GM23248 (cell line): Measurements from ENCODE around the gene TARDBP. TPM values are rescaled to one million over a fixed set of nuclear protein-coding genes. Genes with fewer than 3 reads are reported as not detected.
"Not testable (repeated sequence)": the region's sequence is repeated elsewhere in the genome, so short reads cannot be mapped to it uniquely, and the experiment has no call there.

ENCODE experiments used
- DNase-seq: peaks from one replicate; pipeline ENCODE4 v3.0.0-alpha.2; 2015
- H2AFZ ChIP-seq: fragments of 200-600 bp; sonication (generic); 2 replicates; pipeline ENCODE4 v1.6.1; 2016; ENCODE audit warnings: antibody characterized with exemption
- H3F3A ChIP-seq: fragments of 200-600 bp; sonication (generic); 2 replicates; pipeline ENCODE4 v1.6.1; 2016; ENCODE audit warnings: mild to moderate bottlenecking, antibody characterized with exemption, mixed run types; ENCODE audit not compliant: insufficient read depth
- H3K27ac ChIP-seq: fragments of 200-600 bp; sonication (generic); 2 replicates; pipeline ENCODE4 v1.5.1; 2016; ENCODE audit warnings: mild to moderate bottlenecking
- H3K27me3 ChIP-seq: fragments of 200-600 bp; sonication (generic); replicated peaks from 2 replicates; pipeline ENCODE4 v1.6.1; 2016; ENCODE audit warnings: mild to moderate bottlenecking; ENCODE audit not compliant: insufficient read depth
- H3K36me3 ChIP-seq: fragments of 200-600 bp; sonication (generic); 2 replicates; pipeline ENCODE4 v1.6.1; 2016; ENCODE audit warnings: low read depth, mild to moderate bottlenecking
- H3K4me1 ChIP-seq: fragments of 200-600 bp; sonication (generic); 2 replicates; pipeline ENCODE4 v1.6.1; 2016; ENCODE audit warnings: mild to moderate bottlenecking; ENCODE audit not compliant: insufficient read depth
- H3K4me2 ChIP-seq: fragments of 200-600 bp; sonication (generic); one replicate; pipeline ENCODE4 v1.6.1; 2016; ENCODE audit warnings: mild to moderate bottlenecking; ENCODE audit not compliant: unreplicated experiment
- H3K4me3 ChIP-seq: fragments of 200-600 bp; sonication (generic); 2 replicates; pipeline ENCODE4 v1.5.1; 2016; ENCODE audit warnings: mild to moderate bottlenecking
- H3K79me2 ChIP-seq: fragments of 200-600 bp; sonication (generic); 2 replicates; pipeline ENCODE4 v1.6.1; 2016; ENCODE audit warnings: mild to moderate bottlenecking; ENCODE audit not compliant: insufficient read depth
- H3K9ac ChIP-seq: fragments of 200-600 bp; sonication (generic); 2 replicates; pipeline ENCODE4 v1.6.1; 2016; ENCODE audit warnings: mild to moderate bottlenecking
- H3K9me2 ChIP-seq: fragments of 200-600 bp; sonication (generic); 2 replicates; pipeline ENCODE4 v1.6.1; 2016; ENCODE audit warnings: mixed run types, mild to moderate bottlenecking, moderate library complexity; ENCODE audit not compliant: insufficient read depth
- H3K9me3 ChIP-seq: fragments of 200-600 bp; sonication (generic); one replicate; pipeline ENCODE4 v1.6.1; 2017; ENCODE audit warnings: low read depth
- H4K20me1 ChIP-seq: fragments of 200-600 bp; sonication (generic); 2 replicates; pipeline ENCODE4 v1.6.0; 2016; ENCODE audit not compliant: insufficient read depth
- EZH2 ChIP-seq: fragments of 200-600 bp; sonication (generic); IDR thresholded peaks from 2 replicates; pipeline ENCODE4 v1.6.1; 2018; ENCODE audit warnings: antibody characterized with exemption, mild to moderate bottlenecking; ENCODE audit not compliant: insufficient read depth, poor library complexity, severe bottlenecking
- EZH2phosphoT487 ChIP-seq: fragments of 200-600 bp; sonication (generic); IDR thresholded peaks from 2 replicates; pipeline ENCODE4 v1.6.1; 2018; ENCODE audit warnings: antibody characterized with exemption, moderate library complexity, mild to moderate bottlenecking, low read depth; ENCODE audit not compliant: insufficient read depth
- WGBS, 2 experiments: methylation state at CpG; one replicate each; pipeline ENCODE4 v1.1.6; 2015 to 2017; ENCODE audit warnings: low lambda C conversion rate in 2 of 2, low coverage in 1 of 2; ENCODE audit errors: missing lambda C conversion rate in 2 of 2; 5-methylcytosine and 5-hydroxymethylcytosine counted together
- in situ Hi-C: fragments of 300-500 bp; cut with MboI; formaldehyde crosslinking; loops from 2 replicates; pipeline ENCODE4 v1.15.0; 2020
- polyA plus RNA-seq: library from polyadenylated mRNA; unstranded; fragments of >200 nt; fragmentation: Nextera tagmentation; extraction: Ambion mirVana; gene quantifications from 2 replicates; pipeline ENCODE4 v1.2.1, GENCODE V29; 2016
- total RNA-seq: library from RNA; depleted of rRNA; stranded (reverse); fragments of >200 nt; shearing (Covaris generic); gene quantifications from 2 replicates; pipeline ENCODE4 v1.2.3, GENCODE V29; 2014

TARDBP gene
- total and polyA plus RNA-seq, 2 experiments from 2014 or later = 36.0 to 128 TPM

DNA sequence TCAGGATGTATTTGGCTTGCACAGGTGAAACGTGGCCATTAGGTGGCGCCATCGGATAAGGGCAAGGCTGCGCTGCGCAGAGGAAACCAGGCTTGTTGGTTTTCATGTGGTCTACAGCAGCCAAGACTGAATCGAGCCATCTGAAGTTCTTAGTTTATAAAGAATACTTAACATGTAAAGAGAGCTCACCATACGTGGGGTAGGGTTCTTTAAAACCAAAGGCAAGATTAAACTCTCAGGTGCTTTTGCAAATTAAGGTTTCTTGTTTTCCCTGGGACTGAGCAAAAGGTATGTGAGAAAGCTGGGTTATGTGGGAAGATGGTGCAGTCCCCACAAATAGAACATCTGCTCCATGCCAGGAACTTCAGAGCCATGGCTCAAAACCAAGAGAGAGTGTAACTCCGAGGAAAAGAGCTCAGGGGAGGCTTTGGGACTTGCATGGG is 25.3 kb downstream of the TARDBP start:
- peak; percentile 86 for DNase-seq
- Histone ChIP-seq H4K20me1 (no peaks in the 10 kb centered on the region), H3K9me2 (no peaks in the 10 kb centered on the region), H3K27me3 (no peaks in the 10 kb centered on the region), H3K79me2 (no peaks in the 10 kb centered on the region), H3K9me3 (no peaks in the 10 kb centered on the region), H3K4me1 (no peaks in the 10 kb centered on the region), H3K9ac (no peak overlapping the region), H3K4me2 (no peak overlapping the region), H3K36me3 (no peaks in the 10 kb centered on the region), H3K4me3 (no peak overlapping the region), H3F3A (no peaks in the 10 kb centered on the region), H2AFZ (no peak overlapping the region), H3K27ac (no peak overlapping the region)
- TF ChIP-seq EZH2 (no peak), EZH2phosphoT487 (no peak)
- in situ Hi-C loops = loop anchor here (10.0 kb wide), 1 partner anchor 597 kb away; no protein-coding TSS in a partner anchor
- 1 to 2% methylated on average over 8 of the region's 8 CpGs for WGBS, 2 experiments

DNA sequence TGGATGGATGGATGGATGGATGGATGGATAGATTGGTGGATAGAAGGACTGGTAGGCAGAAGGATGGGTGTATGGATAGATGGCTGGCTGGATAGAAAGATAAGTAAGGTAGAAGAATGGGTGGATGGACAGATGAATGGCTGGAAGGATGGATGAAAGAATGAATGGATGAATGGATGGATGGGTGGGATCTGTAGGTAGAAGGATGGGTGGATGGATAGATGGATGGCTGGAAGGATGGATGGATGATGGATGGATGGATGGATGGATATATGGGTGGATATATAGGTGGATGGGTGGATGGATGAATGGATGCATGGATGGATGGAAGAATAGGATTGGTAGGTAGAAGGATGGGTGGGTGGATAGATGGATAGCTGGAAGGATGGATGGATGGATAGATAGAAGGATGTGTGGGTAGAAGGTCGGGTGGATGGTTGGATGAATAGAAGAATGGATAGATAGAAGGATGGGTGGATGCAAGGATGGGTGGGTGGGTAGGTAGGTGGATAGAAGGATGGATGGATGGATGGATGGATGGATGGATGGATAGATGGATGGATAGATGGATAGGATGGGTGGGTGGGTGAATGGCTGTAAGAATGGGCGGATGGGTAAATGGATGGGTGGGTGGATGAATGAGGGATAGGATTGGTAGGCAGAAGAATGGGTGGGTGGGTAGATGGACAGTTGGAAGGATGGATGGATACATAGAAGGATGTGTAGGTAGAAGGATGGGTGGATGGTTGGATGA is 27.1 kb downstream of the TARDBP start:
- no peaks in the 10 kb centered on the region for H3K4me1 ChIP-seq
- no peak overlapping the region for H3K27ac ChIP-seq
- H3K9me2 ChIP-seq = no peaks in the 10 kb centered on the region
- 26% methylated on average over 2 of the region's 2 CpGs; no CpG with 5 or more reads in 1 of the 2 experiments for WGBS, 2 experiments
- H3K9me3 ChIP-seq = no peaks in the 10 kb centered on the region
- no peaks in the 10 kb centered on the region for H4K20me1 ChIP-seq
- H3K9ac ChIP-seq = no peak overlapping the region
- H3K79me2 ChIP-seq = no peaks in the 10 kb centered on the region
- TF ChIP-seq EZH2 (no peak), EZH2phosphoT487 (no peak)
- H2AFZ ChIP-seq = no peak overlapping the region
- DNase-seq = no peak
- no peak overlapping the region for H3K4me2 ChIP-seq
- no peaks in the 10 kb centered on the region for H3K27me3 ChIP-seq
- H3K4me3 ChIP-seq = no peak overlapping the region
- H3F3A ChIP-seq = no peaks in the 10 kb centered on the region
- in situ Hi-C loops = loop anchor here (10.0 kb wide), 1 partner anchor 595 kb away; no protein-coding TSS in a partner anchor
- no peaks in the 10 kb centered on the region for H3K36me3 ChIP-seq

GRCh38 chr1:11040105-11040429 is 27.6 kb downstream of the TARDBP start:
- DNase-seq, H3K9me3 ChIP-seq, H3K79me2 ChIP-seq, H3K27ac ChIP-seq, H3K9me2 ChIP-seq, H3K9ac ChIP-seq, H3F3A ChIP-seq, H3K4me2 ChIP-seq, H3K27me3 ChIP-seq, H2AFZ ChIP-seq, H3K4me1 ChIP-seq, in situ Hi-C loops, H3K4me3 ChIP-seq, H3K36me3 ChIP-seq, H4K20me1 ChIP-seq: not testable (repeated sequence)
- 62 to 68% methylated on average over 5 to 7 of the region's 7 CpGs for WGBS, 2 experiments

DNA sequence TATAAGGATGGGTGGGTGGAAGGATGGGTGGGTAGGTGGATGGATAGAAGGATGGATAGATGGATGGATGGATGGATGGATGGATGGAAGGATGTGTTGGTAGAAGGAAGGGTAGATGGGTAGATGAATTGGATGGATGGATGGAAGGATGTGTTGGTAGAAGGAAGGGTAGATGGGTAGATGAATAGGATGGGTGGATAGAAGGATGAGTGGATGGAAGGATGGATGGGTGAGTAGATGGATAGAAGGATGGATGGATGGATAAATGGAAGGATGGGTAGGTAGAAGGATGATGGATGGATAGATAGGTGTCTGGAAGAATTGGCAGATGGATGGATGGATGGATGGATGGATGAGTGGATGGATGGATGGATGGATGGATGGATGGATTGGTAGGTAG is 28.6 kb downstream of the TARDBP start:
- Histone ChIP-seq H3K9ac (no peak overlapping the region), H3K79me2 (no peaks in the 10 kb centered on the region), H3K9me3 (no peaks in the 10 kb centered on the region), H2AFZ (no peak overlapping the region), H3K27ac (no peak overlapping the region), H3K27me3 (no peaks in the 10 kb centered on the region), H3K4me3 (no peak overlapping the region), H3K36me3 (no peaks in the 10 kb centered on the region), H3K4me1 (no peaks in the 10 kb centered on the region), H4K20me1 (no peaks in the 10 kb centered on the region), H3K9me2 (no peaks in the 10 kb centered on the region), H3F3A (no peaks in the 10 kb centered on the region), H3K4me2 (no peak overlapping the region)
- in situ Hi-C loops = no loop called here
- TF ChIP-seq EZH2 = no peak
- no peak for DNase-seq

DNA sequence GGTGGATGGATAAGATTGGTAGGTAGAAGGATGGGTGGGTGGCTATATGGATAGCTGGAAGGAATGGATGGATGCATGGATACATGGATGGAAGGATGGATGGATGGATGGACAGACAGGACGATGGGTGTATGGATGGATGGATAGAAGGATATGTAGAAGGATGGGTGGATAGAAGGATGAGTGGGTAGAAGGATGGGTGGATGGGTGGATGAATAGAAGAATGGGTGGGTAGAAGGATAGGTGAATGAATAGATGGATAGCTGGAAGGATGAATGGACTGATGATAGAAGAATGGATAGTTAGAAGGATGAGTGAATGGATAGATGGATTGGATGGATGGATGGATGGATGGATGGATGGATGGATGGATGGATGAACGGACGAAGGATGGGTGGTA is 29.6 kb downstream of the TARDBP start:
- H3K79me2 ChIP-seq = no peaks in the 10 kb centered on the region
- no peak overlapping the region for H3K4me2 ChIP-seq
- in situ Hi-C loops = no loop called here
- WGBS, 2 experiments = 64 to 66% methylated on average over 3 of the region's 3 CpGs
- TF ChIP-seq EZH2 (no peak), EZH2phosphoT487 (no peak)
- H3F3A ChIP-seq = no peaks in the 10 kb centered on the region
- H3K4me3 ChIP-seq = no peak overlapping the region
- H3K9me2 ChIP-seq = no peaks in the 10 kb centered on the region
- H3K9ac ChIP-seq = no peak overlapping the region
- no peaks in the 10 kb centered on the region for H3K36me3 ChIP-seq
- no peak overlapping the region for H2AFZ ChIP-seq
- H3K9me3 ChIP-seq = no peaks in the 10 kb centered on the region
- no peak for DNase-seq
- no peaks in the 10 kb centered on the region for H3K4me1 ChIP-seq
- no peaks in the 10 kb centered on the region for H3K27me3 ChIP-seq
- no peak overlapping the region for H3K27ac ChIP-seq
- H4K20me1 ChIP-seq = no peaks in the 10 kb centered on the region
